GM23338 (cell line): ENCODE results near the gene JAKMIP1.

Experiments used
- CREB1 ChIP-seq: fragments of 250-450 bp; sonication (Bioruptor Pico); IDR thresholded peaks from 2 replicates; pipeline ENCODE4 v1.5.0; 2020; ENCODE audit warnings: low read depth, mild to moderate bottlenecking, moderate library complexity
- EZH2 ChIP-seq: fragments of 200-600 bp; sonication (generic); IDR thresholded peaks from one replicate; pipeline ENCODE4 v1.8.0; 2017; ENCODE audit warnings: antibody characterized with exemption, mild to moderate bottlenecking, low read depth; ENCODE audit not compliant: unreplicated experiment
- EZH2phosphoT487 ChIP-seq: fragments of 200-600 bp; sonication (generic); IDR thresholded peaks from one replicate; pipeline ENCODE4 v1.8.1; 2018; ENCODE audit warnings: antibody characterized with exemption; ENCODE audit not compliant: unreplicated experiment
- JUNB ChIP-seq: IDR thresholded peaks from one replicate; pipeline ENCODE4 v1.6.1; 2016; ENCODE audit warnings: antibody characterized with exemption; ENCODE audit not compliant: unreplicated experiment
- NANOG ChIP-seq: IDR thresholded peaks from 2 replicates; pipeline ENCODE4 v1.6.1; 2016; ENCODE audit warnings: antibody characterized with exemption, borderline replicate concordance
- POLR2AphosphoS5 ChIP-seq: IDR thresholded peaks from 2 replicates; pipeline ENCODE4 v1.6.1; 2016; ENCODE audit warnings: antibody characterized with exemption, low read depth
- ZNF114 ChIP-seq: fragments of 250-450 bp; sonication (Bioruptor Pico); IDR thresholded peaks from 2 replicates; pipeline ENCODE4 v1.5.0; 2020; ENCODE audit warnings: mild to moderate bottlenecking, moderate library complexity
- ZNF331 ChIP-seq: fragments of 250-450 bp; sonication (Bioruptor Pico); IDR thresholded peaks from 2 replicates; pipeline ENCODE4 v1.5.0; 2020; ENCODE audit warnings: low read depth, mild to moderate bottlenecking, moderate library complexity
- TF ChIP-seq, protein P1 (sequence below), 2 experiments: fragments of 200-600 bp in 1 of 2; sonication (generic) in 1 of 2; conservative IDR thresholded peaks; 2 replicates each; pipeline versions ENCODE4 v1.5.1 to v1.6.1; 2016 to 2017; ENCODE audit warnings: antibody characterized with exemption in 2 of 2, low read depth in 2 of 2, mild to moderate bottlenecking in 2 of 2, moderate library complexity in 1 of 2
- TF ChIP-seq, protein P2 (sequence below): IDR thresholded peaks from one replicate; pipeline ENCODE4 v1.6.1; 2018; ENCODE audit warnings: antibody characterized with exemption; ENCODE audit not compliant: unreplicated experiment

DNA sequence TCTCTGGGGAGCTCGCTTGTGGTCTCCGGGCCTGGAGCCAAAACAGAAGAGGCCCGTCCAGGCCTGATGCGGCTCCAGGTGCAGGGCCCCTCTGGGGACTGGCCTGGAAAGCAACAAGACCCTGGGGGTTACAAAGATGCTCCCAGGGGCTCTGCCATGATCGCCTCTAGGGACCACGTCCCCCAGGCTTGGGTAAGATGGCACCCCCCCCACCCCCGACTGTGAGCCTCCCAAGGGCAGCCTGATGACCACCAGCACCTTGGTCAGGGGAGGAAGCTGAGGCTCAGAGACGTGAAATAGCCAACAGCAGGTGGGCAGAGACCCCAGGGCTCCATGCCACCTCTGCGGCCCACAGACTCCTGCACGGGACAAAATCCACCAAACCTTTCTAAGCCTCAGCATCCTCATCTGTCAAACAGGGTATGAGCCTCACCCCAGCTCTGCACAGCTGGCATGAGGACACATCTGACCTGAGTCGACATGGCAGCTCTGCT is 207.5 kb downstream of the JAKMIP1 start:
- TF ChIP-seq, protein P1, sequence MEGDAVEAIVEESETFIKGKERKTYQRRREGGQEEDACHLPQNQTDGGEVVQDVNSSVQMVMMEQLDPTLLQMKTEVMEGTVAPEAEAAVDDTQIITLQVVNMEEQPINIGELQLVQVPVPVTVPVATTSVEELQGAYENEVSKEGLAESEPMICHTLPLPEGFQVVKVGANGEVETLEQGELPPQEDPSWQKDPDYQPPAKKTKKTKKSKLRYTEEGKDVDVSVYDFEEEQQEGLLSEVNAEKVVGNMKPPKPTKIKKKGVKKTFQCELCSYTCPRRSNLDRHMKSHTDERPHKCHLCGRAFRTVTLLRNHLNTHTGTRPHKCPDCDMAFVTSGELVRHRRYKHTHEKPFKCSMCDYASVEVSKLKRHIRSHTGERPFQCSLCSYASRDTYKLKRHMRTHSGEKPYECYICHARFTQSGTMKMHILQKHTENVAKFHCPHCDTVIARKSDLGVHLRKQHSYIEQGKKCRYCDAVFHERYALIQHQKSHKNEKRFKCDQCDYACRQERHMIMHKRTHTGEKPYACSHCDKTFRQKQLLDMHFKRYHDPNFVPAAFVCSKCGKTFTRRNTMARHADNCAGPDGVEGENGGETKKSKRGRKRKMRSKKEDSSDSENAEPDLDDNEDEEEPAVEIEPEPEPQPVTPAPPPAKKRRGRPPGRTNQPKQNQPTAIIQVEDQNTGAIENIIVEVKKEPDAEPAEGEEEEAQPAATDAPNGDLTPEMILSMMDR (conservative IDR thresholded peaks at IDR 0.05; ENCODE audit: low read depth in 2 of 2): no peak
- TF ChIP-seq EZH2 (no peak), POLR2AphosphoS5 (no peak), EZH2phosphoT487 (no peak), JUNB (no peak), ZNF331 (CRISPR knock-in tag) (no peak), CREB1 (CRISPR knock-in tag) (no peak), NANOG (no peak), ZNF114 (no peak)
- TF ChIP-seq, protein P2, sequence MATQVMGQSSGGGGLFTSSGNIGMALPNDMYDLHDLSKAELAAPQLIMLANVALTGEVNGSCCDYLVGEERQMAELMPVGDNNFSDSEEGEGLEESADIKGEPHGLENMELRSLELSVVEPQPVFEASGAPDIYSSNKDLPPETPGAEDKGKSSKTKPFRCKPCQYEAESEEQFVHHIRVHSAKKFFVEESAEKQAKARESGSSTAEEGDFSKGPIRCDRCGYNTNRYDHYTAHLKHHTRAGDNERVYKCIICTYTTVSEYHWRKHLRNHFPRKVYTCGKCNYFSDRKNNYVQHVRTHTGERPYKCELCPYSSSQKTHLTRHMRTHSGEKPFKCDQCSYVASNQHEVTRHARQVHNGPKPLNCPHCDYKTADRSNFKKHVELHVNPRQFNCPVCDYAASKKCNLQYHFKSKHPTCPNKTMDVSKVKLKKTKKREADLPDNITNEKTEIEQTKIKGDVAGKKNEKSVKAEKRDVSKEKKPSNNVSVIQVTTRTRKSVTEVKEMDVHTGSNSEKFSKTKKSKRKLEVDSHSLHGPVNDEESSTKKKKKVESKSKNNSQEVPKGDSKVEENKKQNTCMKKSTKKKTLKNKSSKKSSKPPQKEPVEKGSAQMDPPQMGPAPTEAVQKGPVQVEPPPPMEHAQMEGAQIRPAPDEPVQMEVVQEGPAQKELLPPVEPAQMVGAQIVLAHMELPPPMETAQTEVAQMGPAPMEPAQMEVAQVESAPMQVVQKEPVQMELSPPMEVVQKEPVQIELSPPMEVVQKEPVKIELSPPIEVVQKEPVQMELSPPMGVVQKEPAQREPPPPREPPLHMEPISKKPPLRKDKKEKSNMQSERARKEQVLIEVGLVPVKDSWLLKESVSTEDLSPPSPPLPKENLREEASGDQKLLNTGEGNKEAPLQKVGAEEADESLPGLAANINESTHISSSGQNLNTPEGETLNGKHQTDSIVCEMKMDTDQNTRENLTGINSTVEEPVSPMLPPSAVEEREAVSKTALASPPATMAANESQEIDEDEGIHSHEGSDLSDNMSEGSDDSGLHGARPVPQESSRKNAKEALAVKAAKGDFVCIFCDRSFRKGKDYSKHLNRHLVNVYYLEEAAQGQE: no peak
